GM19043 (cell line): ENCODE results near the gene GBX1.

Experiments used
- ATAC-seq: cut with Tn5 transposase; IDR thresholded peaks from one replicate; pipeline ENCODE4 v1.9.1; 2021; ENCODE audit warnings: low read depth; ENCODE audit not compliant: unreplicated experiment

GBX1 gene

DNA sequence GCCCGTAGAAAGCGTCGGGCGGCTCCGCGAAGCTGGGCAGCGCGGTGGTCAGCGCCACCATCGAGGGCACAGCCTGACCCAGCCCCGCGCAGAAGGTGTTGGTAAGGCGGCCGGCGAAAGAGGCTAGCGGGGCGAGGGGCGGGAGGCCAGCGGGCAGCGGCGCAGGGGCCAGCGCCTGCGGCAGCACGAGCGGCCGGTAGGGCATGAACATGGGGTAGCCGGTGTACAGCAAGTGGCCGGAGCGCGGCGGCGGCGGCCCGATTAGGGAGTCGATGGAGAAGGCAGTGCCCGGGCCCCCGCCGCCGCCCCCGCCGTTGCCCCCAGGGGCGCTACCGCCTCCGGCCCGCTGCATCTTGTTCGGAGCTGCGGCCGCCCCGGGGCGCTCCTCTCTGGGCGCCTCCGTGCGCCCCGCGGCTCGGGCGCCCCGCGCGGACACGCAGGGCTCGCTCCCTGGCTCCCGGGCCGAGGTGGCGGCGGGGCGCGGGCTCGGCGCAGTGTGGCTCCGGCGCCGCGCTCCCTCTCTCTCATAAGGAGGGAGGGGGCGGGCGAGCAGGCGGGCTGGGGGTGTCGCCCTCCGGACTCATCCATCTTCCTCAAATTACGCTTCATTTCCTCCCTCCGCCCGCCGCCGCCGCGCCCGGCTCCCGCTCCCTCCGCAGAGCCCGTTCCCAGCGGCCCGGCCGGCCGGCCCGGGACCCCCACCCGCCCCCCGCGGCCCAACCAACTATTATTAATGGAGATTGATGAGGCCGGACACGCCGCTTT lies at the start of gene GBX1:
Gene GBX1, minus strand, starts transcription at position 498 of the 765 bp plus-strand sequence. Its CDS starts 146 bp downstream, at position 352.
- no peak for ATAC-seq

DNA sequence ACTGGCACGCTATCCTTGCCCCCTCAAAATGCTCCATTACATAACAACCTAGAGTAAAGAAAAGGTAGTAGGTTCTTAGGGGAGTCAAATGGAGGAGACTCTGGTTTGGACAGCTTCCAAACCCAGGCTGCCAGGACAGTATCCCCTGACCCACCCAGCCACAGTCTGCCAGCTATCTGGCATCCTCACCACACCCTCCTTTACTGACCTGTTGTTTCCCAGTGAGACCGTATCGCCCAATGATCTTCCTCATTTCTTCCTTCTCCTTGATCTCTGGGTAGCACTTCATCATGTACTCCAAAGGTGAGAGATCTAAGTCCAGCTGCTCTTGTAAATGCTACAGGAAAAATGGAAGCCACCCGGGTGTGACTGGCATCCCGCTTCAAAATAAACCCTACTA lies 47.9 kb upstream of the GBX1 start:
- ATAC-seq: no peak

DNA sequence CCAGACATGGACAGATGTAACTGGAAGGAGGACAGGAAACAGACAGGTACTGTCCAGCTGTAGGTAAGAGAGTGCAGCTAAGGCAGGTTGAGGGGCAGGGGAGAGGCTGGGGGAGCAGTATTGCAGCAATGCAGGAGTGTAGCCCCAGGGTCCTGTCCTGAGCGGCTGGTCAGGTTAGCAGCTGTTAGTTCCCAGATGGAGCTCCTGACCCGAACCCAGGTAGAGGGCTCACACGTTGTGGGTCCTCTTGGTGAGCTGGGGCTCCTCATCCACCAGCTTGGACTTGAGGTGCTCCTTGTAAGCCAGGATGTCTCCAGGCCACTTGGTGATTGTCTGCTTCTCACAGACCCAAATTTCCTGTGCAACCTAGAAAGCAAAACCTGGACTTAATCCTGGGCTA lies 46.3 kb upstream of the GBX1 start:
- no peak for ATAC-seq

DNA sequence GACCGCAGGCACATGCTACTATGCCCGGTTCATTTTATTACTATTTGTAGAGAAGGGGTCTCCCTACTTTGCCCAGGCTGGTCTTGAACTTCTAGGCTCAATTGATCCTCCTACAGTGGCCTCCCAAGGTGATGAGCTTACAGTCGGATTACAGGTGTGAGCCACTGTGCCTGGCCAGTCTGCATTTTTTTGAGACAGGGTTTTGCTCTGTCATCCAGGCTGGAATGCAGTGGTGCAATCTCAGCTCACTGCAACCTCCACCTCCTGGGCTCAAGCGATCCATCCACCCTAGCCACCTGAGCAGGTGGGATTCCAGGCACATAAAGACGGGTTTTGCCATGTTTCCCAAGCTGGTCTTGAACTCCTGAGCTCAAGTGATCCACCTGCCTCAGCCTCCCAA lies 45.1 kb upstream of the GBX1 start:
- ATAC-seq: no peak

DNA sequence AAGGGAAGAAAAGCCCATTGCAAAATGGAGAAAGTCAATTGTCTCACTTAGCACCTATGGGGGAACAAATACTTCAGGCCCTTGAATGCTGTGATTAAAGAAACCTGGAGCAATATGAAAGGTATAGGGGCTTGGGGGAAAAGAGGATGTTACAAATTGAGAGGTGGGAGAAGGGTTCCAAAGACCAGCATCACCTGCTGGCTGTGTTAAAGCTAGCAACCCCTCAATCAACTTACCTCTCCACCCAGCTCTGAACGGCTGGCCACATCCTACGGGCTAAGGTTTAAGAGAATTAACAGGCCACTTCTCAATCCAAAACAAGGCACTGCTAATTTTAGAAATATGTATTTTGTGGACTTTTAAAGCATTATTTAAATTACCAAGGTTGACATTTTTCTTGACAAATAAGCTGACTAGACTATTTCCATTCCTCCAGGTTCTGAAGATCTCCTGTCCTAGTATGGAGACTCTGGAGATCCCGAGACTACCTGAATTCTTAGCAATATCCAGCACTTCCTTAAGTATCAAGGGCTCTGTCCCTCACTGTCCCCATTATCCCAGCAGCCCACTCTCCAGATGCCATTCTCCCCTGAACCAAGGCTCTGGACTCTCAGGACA lies 43.8 kb upstream of the GBX1 start:
- no peak for ATAC-seq

DNA sequence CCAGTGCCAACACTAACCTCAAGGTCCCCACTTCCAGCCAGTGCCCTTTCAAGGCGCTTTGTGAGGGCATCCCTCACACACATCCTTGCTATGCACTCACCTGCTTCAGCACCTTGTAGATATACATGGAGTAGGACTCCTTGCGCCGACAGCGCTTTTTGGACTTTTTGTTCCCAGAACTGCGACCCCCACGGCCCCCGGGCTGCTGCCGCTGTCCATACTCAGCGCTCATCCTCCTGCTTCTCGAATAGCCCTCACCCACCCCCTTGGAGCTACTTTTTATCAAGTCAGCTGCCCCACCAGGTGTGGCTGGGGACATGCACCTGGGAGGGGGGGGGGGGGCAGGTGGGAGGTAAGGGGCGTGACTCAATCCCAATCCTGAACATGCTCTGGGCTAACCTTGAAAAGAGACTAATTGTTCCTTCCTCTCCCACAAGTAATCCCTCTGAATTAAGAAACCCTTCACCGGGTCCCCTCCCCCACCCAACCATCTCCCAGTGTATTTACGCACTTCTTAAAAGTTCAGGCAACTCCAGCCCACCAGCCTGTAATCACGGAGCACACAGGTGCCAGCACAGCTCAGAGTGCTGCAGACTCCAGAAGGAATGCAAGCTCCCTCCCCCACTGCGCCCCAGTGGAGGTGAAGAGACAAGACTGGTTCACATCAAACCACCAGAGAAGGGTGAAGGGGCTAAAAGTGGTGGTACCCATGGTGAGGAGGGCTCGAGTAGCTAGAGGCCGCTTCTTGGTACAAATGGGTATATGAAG lies 42.8 kb upstream of the GBX1 start, which contains the start of gene H2BK1:
Gene H2BK1, minus strand, starts transcription at position 402 of the 768 bp plus-strand sequence. Its CDS starts 170 bp downstream, at position 232.
- no peak for ATAC-seq

DNA sequence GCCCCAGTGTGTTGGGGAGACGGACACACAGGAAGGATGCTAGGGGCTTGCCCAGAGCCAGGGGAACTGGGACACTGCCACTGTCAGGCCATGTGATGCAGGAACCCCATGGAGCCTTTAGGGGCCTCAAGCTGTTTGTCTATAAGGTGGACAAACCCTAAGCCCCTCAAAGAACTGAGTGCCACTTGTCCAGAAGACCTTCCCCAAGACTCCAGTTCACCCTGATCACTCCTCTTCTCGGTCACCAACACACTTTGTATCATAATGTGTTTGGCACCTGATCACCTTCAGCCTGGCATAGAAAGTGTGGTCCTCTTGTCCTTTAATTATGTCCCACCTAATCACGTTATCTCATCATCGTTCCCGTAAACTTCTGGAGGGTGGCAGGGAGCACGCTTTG lies 42.1 kb upstream of the GBX1 start:
- no peak for ATAC-seq

DNA sequence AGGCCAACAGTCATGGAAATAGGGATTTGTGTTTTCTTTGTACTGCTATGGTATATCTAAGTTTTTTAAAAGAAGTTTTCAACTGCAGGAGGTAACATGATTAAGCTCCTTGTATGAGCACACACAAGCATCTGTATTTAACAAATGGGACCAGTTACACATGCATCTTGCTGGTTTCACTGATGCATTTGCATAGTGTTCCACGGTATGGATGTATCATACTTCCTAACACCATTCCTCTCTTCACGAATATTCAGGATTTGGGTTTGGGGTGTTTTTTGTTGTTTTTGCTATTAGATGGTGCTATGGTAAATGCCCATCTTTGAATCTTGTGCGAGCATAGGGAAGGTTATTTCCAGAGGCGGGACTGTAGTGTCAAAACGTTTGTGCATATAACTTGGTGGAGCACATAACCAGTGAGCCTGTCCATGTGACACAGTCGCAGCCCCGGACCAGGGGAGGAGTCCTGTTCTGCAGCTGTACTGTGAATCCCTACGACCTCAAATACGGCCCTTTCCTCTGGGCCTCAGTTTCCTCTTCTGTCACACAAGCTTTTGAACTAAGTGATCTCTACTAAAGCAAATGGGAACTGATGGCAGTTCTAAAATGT lies 40.9 kb upstream of the GBX1 start:
- ATAC-seq: no peak

DNA sequence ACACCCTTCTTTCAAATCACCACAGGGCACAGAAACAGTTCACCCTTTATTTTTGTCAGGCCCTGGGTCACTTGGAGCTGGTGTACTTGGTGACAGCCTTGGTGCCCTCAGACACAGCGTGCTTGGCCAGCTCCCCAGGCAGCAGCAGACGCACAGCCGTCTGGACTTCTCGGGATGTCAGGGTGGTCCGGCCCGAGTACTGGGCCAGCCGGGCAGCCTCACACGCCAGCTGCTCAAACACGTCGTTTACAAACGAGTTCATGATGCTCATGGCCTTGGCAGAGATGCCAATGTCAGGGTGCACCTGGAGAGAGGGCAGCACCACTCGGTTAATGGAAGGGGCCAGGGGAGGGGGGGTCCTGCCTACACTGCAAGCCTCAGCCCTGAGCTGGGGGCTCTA lies 40.3 kb upstream of the GBX1 start:
- ATAC-seq: no peak

DNA sequence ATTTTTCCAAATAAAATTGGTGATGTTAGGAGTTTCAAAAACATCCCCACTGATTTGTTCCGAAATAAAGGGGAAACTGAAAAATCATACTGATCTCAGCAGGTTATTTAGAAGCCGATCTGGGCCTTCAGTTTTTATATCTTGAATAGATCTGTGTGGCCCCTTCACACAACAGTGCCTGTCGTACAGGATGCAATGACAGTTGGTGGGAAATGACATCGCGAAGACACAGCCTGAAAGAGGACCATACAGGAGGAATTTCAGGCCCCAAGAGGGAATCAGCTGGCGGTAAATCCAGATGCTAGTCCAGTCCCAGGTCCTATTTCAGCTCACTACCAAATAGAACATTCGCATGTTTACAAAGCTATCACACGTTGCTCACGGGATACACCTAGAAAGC lies 39.8 kb upstream of the GBX1 start:
- no peak for ATAC-seq

DNA sequence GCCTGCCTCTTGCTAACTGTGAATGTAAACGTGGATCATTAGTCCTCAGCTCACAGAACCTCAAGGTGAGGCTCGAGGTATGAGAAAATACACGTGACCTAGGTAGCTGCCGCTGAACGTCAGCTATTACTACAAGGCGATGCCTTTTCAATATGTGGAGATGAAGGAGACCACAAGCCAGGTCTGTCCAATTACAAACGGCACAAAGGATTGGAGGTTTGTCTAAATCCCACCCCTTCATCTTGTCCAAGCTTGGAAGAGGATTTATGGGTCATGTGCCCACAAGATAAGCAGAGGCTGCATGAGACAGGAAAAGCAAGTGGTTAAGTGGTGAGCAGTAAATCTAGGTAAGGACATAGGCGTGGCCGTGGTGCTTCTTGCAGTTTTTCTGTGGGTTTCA lies 39.4 kb upstream of the GBX1 start:
- no peak for ATAC-seq

DNA sequence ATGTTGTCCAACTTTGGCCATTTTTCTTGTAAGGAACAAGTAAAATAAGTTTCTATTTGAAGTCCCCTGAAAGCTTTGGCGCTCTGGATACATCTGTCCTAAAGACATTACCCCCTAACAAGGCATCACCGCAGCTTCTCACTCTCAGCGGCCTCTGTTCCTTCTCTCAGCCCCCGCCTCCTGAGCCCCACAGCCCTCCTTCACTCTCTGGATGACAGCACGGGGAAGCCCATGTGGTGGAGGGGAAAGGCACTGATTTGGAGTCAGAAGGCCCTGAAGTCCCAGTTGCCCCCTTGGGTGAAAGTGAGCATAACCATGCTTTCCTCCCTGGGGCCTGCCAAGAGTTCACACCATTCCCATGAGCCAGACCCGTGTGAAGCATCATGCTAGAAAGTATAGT lies 38.2 kb upstream of the GBX1 start:
- ATAC-seq: no peak

DNA sequence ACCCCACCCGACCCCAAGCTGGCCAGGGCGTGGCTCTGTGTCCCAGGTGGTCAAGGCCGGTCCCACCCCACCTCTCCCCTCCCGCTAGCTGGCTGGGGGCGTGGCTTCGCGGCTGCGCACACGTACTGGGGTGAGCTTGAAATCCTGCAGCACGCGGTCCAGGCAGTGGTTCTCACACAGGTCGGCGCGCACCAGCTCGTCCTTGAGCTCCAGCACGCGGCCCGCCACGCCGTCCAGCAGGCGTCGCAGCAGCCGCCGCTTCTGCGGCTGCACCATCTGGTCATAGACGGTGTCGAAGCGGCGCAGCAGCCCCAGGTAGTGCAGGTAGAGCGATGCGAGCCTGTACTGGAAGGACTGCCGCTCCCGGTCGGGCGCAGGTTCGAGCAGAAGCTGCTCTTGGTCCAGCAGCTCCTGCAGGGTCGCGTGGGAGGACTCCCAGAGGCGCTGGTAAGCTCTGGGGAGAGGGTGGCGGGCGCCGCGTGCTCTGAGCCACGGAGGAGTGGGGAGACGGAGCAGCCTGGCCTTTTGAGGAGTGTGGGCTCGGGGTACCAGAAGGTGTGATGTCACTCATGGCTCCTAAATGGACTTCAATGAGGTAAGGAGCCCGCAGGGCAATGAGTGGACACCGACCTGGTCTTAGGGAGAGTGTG lies 37.0 kb upstream of the GBX1 start:
- ATAC-seq: no peak

DNA sequence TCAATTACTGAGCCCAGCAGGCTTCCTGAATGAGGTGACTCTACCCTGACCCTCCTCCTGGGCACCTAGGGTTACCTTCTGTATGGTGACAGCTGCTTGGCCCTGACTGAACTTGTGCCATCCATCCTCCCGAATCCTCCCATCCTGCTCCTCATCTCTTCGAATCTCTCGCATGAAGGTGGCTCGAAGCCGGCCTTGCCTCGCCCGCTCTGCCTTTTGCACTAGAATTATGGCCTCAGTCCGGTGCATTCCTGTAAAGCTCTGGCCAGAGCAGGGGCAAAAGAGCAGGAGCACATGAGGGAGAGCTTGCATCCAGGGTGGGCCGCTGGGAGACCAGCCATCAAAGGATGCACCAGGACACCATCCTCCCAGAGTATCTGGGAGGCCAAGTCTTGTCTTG lies 35.3 kb upstream of the GBX1 start:
- ATAC-seq: no peak

DNA sequence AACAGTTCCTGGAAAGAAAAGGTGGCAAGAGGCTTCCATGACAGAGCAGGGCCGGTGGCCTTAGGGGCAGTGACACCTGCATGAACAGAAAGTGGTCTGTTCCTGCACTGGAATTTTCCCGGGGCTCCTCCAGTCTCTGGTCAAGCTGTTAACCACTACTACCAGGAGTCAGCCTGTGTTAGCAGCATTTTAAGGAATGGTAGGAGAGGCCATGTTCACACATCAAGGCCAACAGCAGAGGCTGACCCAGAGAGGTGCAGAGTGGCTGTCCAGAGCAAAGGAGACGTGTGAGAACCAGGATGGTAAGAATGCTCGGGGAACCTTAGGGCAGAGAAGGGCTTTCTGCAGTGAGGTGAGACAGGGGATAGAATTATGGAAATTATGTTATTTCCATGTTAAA lies 34.3 kb upstream of the GBX1 start:
- ATAC-seq: no peak

DNA sequence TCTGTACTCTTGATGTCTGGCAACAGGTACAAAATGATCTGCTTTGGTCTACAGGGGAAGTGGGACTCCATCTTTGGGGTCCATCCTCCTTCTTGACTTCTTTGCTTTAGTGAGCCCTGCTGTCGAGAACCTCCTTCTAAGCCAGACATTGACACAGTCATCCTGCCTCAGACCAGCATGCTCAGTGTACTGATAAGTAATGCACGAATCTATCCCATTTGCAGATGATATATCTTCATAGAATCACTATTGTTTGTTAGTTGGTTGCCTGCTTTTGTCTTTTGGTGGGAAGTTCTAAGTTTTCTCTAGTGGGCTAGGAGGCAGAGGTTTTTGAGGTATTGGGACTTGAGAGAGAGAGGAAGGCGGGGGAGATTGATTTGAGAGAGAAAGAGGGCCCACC lies 33.9 kb upstream of the GBX1 start:
- no peak for ATAC-seq

DNA sequence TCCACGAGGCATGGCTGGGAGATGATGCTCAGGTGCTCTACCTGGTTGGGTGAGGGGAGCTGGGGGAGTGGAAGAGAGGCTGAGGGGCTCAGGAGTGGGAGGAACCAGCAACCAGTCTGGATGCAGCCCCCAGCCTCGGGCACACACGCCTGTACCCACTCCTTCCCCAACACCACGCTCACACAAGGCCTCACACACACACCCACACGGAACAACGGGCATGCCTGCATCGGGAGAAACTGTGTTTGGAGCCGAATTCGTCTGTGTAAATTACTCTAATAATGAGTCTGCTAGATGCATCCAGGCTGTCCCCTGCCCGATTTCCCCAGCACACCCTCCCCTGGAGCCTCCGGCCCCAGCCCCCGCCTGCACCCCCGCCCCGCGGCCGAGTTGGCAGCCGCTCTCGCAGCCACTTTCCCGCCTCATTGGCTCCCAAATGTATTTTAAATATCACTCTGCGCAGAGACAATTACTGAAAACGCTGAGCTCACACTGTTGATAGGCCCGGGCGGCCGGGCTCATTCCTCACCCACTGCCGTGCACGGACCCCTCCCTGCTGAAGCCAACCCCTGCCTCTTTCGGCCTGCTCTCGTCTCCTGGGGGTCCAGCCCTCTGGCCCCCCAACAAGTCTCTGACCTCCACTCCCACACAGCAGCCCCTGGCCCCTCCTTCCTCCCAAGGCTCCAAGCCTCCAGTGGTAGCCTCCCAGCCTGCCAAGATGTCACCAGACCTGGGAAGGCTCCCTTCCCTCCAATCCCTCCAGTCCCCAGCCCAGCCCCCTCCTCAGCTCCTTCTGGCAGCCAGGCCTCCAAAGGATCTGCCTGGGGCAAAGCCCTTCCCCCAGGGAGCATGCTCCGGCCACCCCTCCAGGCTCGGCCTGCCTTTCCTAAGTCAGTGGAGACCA lies 31.7 kb upstream of the GBX1 start:
- ATAC-seq: no peak

DNA sequence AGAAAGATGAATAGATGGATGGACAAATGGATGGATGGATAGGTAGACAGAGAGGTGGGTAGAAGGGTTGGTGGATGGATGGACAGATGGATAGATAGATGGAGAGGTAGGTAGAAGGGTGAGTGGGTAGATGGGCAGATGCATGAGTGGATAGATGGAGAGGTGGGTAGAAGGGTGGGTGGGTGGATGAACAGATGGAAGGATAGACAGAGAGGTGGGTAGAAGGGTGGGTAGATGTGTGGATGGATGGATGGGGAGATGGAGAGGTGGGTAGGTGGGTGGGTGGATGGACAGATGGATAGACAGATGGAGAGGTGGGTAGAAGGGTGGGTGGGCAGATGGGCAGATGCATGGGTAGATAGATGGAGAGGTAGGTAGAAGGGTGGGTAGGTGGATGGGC lies 30.4 kb upstream of the GBX1 start:
- no peak for ATAC-seq

DNA sequence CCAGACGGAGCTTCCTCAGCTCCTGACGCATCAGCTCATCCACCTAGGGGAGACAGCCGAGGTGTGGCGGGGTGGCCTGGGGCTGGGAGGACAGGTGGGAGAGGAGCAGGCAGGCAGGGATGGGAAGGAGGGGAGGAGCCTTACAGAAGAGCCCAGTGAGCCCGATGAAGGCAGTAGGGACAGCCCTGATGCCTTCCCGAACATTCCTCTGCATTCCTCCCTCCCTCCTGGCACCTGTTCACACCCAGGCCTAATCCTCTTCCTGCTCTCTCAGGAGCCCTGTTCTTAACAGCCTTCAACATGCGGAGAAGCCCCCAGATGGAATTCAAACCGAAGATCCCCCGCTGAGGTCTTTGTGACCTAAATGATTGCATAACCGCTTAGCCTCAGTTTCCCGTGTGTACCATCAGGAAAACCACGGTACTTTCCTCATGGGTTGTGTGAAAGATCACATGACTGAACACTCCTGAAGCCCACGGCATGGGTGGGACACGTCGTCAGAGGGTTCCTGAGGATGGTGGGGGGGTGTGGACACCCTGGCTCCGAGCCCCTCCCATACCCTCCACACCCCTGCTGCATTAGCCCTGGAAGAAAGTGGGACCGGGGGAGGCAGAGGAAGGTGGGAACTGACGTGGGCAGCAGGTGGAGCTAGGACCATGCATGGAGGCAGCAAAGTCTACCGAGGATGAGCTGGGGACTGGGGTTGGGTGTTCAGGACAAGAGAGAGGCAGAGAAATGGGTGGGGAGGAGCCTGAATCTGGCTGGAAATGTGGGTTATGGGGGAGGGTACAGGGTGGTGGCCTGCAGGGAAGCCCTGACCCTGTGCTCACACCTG lies 28.3 kb upstream of the GBX1 start:
- ATAC-seq: no peak
